HCT116 (cell line): Measurements from ENCODE around the gene SLC22A8. TPM values are rescaled to one million over a fixed set of nuclear protein-coding genes. Genes with fewer than 3 reads are reported as not detected.

Source experiments
- ATAC-seq: fragments of 200-7000 bp; cut with Tn5 transposase; 2 replicates; pipeline ENCODE4 v1.9.1; 2020; ENCODE audit warnings: mild to moderate bottlenecking, moderate library complexity
- BruUV-seq: library from RNA; stranded (reverse); fragments of 400-500 nt; replicated peaks from 2 replicates; lab custom pipeline; 2021; lab: Mats Ljungman, UMichigan
- CTCF ChIA-PET: fragments of 300-600 bp; sonication (Branson Sonifier 250); formaldehyde crosslinking; loops from one replicate; lab custom pipeline; 2021; ENCODE audit warnings: antibody characterized with exemption; lab: Charles Lee
- POLR2A ChIA-PET: fragments of 300-600, 350-600 bp; sonication (Branson Sonifier 250); formaldehyde crosslinking; loops from one replicate; lab custom pipeline; 2021; ENCODE audit warnings: antibody characterized with exemption; lab: Charles Lee
- RAD21 ChIA-PET, 2 experiments: fragments of 300-600 bp; sonication (Branson Sonifier 250); formaldehyde crosslinking; loops; one replicate each; lab custom pipeline; 2023; ENCODE audit warnings: low total read pairs in 2 of 2; ENCODE audit not compliant: uncharacterized antibody in 2 of 2, unreplicated experiment in 2 of 2, low non-redundant PET in 1 of 2; lab: Charles Lee
- DNase-seq: peaks from one replicate; pipeline ENCODE4 v3.0.0-alpha.2; 2010; ENCODE audit warnings: low read depth, low spot score
- H2AFZ ChIP-seq: fragments of 200-600 bp; shearing (Covaris generic), sonication (generic); 2 replicates; pipeline ENCODE4 v1.6.1; 2017; ENCODE audit warnings: low read depth, mixed run types, mixed read lengths, antibody characterized with exemption, low read length; ENCODE audit not compliant: poor library complexity, severe bottlenecking
- H3K27ac ChIP-seq: 2 replicates; pipeline ENCODE4 v1.5.1; 2012; ENCODE audit warnings: low read depth, low read length
- H3K27me3 ChIP-seq: fragments of 200-600 bp; sonication (generic); 2 replicates; pipeline ENCODE4 v1.6.1; 2016; ENCODE audit warnings: mixed run types, low read length, mixed read lengths; ENCODE audit not compliant: insufficient read depth
- H3K36me3 ChIP-seq, 2 experiments: fragments of 200-500 bp in 1 of 2; fragments of 200-600 bp in 1 of 2; sonication (Bioruptor generic) in 1 of 2; sonication (generic) in 1 of 2; 2 replicates each; pipeline versions ENCODE4 v1.5.1 to v1.6.1; 2014 to 2016; ENCODE audit warnings: low read length in 2 of 2, inconsistent platforms in 1 of 2, mixed read lengths in 1 of 2, mixed run types in 1 of 2; ENCODE audit not compliant: insufficient read depth in 2 of 2, control insufficient read depth in 1 of 2
- H3K4me1 ChIP-seq, 2 experiments: fragments of 200-600 bp in 1 of 2; sonication (generic) in 1 of 2; 2 replicates each; pipeline versions ENCODE4 v1.5.1 to v1.6.1; 2012 to 2017; ENCODE audit warnings: low read length in 2 of 2, inconsistent platforms in 1 of 2, mild to moderate bottlenecking in 1 of 2, mixed read lengths in 1 of 2, mixed run types in 1 of 2, moderate library complexity in 1 of 2; ENCODE audit not compliant: insufficient read depth in 2 of 2, control insufficient read depth in 1 of 2
- H3K4me2 ChIP-seq: fragments of 200-600 bp; sonication (generic); 2 replicates; pipeline ENCODE4 v1.6.1; 2017; ENCODE audit warnings: mixed run types, low read length, mixed read lengths
- H3K4me3 ChIP-seq, 2 experiments: fragments of 200-600 bp in 1 of 2; sonication (generic) in 1 of 2; replicated peaks in 1 of 2; 2 replicates each; pipeline ENCODE4 v1.5.1; 2011 to 2016; ENCODE audit warnings: low read length in 2 of 2, control low read depth in 1 of 2, low read depth in 1 of 2, mild to moderate bottlenecking in 1 of 2, mixed read lengths in 1 of 2, mixed run types in 1 of 2
- H3K79me2 ChIP-seq: fragments of 200-600 bp; sonication (generic); 2 replicates; pipeline ENCODE4 v1.6.1; 2017; ENCODE audit warnings: mild to moderate bottlenecking, mixed run types, low read length, moderate library complexity, mixed read lengths; ENCODE audit not compliant: insufficient read depth
- H3K9ac ChIP-seq: fragments of 200-600 bp; sonication (generic); 2 replicates; pipeline ENCODE4 v1.6.1; 2016; ENCODE audit warnings: low read length, mixed read lengths
- H3K9me2 ChIP-seq: fragments of 200-600 bp; sonication (generic), shearing (Covaris generic); 2 replicates; pipeline ENCODE4 v1.6.1; 2017; ENCODE audit warnings: mixed run types, mild to moderate bottlenecking, moderate library complexity; ENCODE audit not compliant: insufficient read depth
- H3K9me3 ChIP-seq, 2 experiments: fragments of 200-500 bp in 1 of 2; fragments of 200-600 bp in 1 of 2; sonication (Bioruptor generic) in 1 of 2; sonication (generic) in 1 of 2; 2 replicates each; pipeline ENCODE4 v1.6.1; 2014 to 2017; ENCODE audit warnings: low read length in 2 of 2, mixed read lengths in 2 of 2, inconsistent platforms in 1 of 2, low read depth in 1 of 2, mild to moderate bottlenecking in 1 of 2, mixed run types in 1 of 2, moderate library complexity in 1 of 2; ENCODE audit not compliant: control insufficient read depth in 1 of 2, insufficient read depth in 1 of 2
- H4K20me1 ChIP-seq: fragments of 200-600 bp; sonication (generic), shearing (Covaris generic); 2 replicates; pipeline ENCODE4 v1.6.1; 2017; ENCODE audit warnings: mixed run types, mild to moderate bottlenecking, moderate library complexity; ENCODE audit not compliant: insufficient read depth
- CBX3 ChIP-seq: IDR thresholded peaks from 2 replicates; pipeline ENCODE4 v1.6.1; 2012; ENCODE audit warnings: low read depth
- CEBPB ChIP-seq: IDR thresholded peaks from 2 replicates; pipeline ENCODE4 v1.6.1; 2012; ENCODE audit warnings: low read depth
- EGR1 ChIP-seq: IDR thresholded peaks from 2 replicates; pipeline ENCODE4 v1.6.1; 2012; ENCODE audit warnings: low read depth
- EZH2 ChIP-seq: fragments of 200-600 bp; sonication (generic); IDR thresholded peaks from 2 replicates; pipeline ENCODE4 v1.6.1; 2017; ENCODE audit warnings: antibody characterized with exemption, mixed run types
- FOSL1 ChIP-seq: IDR thresholded peaks from 2 replicates; pipeline ENCODE4 v1.6.1; 2012; ENCODE audit warnings: low read depth
- POLR2A ChIP-seq: IDR thresholded peaks from 2 replicates; pipeline ENCODE4 v1.7.0; 2011; ENCODE audit warnings: borderline replicate concordance; ENCODE audit not compliant: insufficient read depth, insufficient read length; ENCODE audit errors: extremely low read depth
- POLR2AphosphoS5 ChIP-seq: IDR thresholded peaks from 2 replicates; pipeline ENCODE4 v1.6.1; 2011; ENCODE audit warnings: mild to moderate bottlenecking, low read depth, low read length, moderate library complexity
- RAD21 ChIP-seq: IDR thresholded peaks from 2 replicates; pipeline ENCODE4 v1.6.1; 2012; ENCODE audit warnings: low read depth, mild to moderate bottlenecking
- SIN3A ChIP-seq: IDR thresholded peaks from 2 replicates; pipeline ENCODE4 v1.6.1; 2012; ENCODE audit warnings: low read depth
- SP1 ChIP-seq: IDR thresholded peaks from 2 replicates; pipeline ENCODE4 v1.6.1; 2012; ENCODE audit warnings: low read depth
- SRF ChIP-seq: IDR thresholded peaks from 2 replicates; pipeline ENCODE4 v1.6.1; 2012; ENCODE audit warnings: low read depth
- TCF7L2 ChIP-seq: IDR thresholded peaks from 2 replicates; pipeline ENCODE4 v1.7.0; 2011; ENCODE audit warnings: borderline replicate concordance, inconsistent platforms; ENCODE audit not compliant: insufficient read depth, insufficient read length; ENCODE audit errors: extremely low read depth
- ZFX ChIP-seq: fragments of 450-650 bp; IDR thresholded peaks from 2 replicates; pipeline ENCODE4 v1.6.1; 2017
- intact Hi-C: fragments of 100-400 bp; cut with micrococcal nuclease; formaldehyde crosslinking; loops from 2 replicates; pipeline ENCODE4 v1.10.0; 2022
- total RNA-seq: library from RNA; stranded (reverse); gene quantifications from one replicate; pipeline ENCODE4 v1.2.1, GENCODE V29; 2021; ENCODE audit not compliant: unreplicated experiment
- TF ChIP-seq, protein P1 (sequence below): IDR thresholded peaks from 2 replicates; pipeline ENCODE4 v1.6.1; 2012
- TF ChIP-seq, protein P2 (sequence below): IDR thresholded peaks from 2 replicates; pipeline ENCODE4 v1.6.1; 2012
- TF ChIP-seq, protein P3 (sequence below): IDR thresholded peaks from 2 replicates; pipeline ENCODE4 v1.6.1; 2012; ENCODE audit warnings: low read depth

The SLC22A8 gene
- total RNA-seq, 1 experiment from 2014 or later, result not detected

DNA sequence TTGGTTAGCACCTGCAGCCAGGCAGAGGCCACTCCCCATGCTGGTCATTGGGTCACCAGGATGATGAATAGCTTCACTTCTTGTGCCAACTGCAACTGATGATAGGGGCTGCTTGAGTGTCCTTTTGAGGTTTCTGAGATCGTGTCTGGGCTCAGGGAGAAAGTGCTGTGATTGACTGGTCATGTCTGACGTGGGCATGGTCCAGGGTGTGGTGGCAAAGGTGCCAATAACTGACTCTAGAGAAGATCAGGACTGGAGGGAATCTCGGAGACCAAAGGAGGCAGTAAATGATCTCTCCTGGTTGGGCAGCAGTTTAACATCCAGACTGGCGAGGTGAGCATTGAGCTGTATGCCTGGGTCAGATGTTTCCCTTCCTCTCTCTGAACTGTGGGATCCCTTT lies 20.9 kb downstream of the SLC22A8 start:
- ATAC-seq, result no peak
- Histone ChIP-seq H4K20me1 (no peaks in the 10 kb centered on the region), H3K4me3 (no peak overlapping the region), H3K9me3 (no peaks in the 10 kb centered on the region), H3K36me3 (no peaks in the 10 kb centered on the region), H3K9me2 (no peaks in the 10 kb centered on the region), H3K79me2 (no peaks in the 10 kb centered on the region), H3K4me2 (no peak overlapping the region), H3K4me1 (no peaks in the 10 kb centered on the region), H3K27ac (no peak overlapping the region), H2AFZ (no peak overlapping the region), H3K9ac (no peak overlapping the region), H3K27me3 (no peaks in the 10 kb centered on the region)
- CTCF ChIA-PET, result interaction anchor here (2.4 kb wide), 1 partner anchor 25 kb away, joined by 6 read pairs; no protein-coding TSS in a partner anchor
- intact Hi-C loops, result no loop called here
- POLR2A ChIA-PET, result no interaction called here
- TF ChIP-seq SP1 (no peak), RAD21 (no peak), EZH2 (no peak)
- RAD21 ChIA-PET, result no interaction called here
- DNase-seq, result no peak
- BruUV-seq, result no TSS peak

DNA sequence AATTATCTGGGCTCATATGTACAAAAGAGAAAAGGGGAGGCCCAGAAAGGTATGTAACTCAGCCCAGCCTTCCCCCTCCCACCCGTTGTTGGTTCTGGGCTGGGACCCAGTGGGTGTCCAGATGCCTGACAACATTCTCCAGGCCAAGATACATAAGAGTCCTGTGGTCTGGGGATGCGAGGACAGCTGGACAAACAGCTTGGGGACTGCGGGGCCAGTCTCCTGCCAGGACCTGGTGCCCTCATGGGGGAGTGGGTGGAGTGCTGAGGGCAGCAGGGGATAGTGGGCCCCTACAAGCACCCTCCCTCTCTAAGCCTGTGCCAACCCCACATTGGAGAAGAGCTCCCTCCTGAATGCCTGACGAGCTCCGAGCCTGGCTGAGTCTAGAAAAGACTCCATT lies 27.4 kb downstream of the SLC22A8 start:
- no peaks in the 10 kb centered on the region for H3K9me2 ChIP-seq
- peaks cover 9% of the 10 kb centered on the region for H3K27me3 ChIP-seq
- no peaks in the 10 kb centered on the region for H3K36me3 ChIP-seq
- no peak overlapping the region for H3K4me2 ChIP-seq
- ChIA-PET RAD21 (no interaction called here), CTCF (interaction anchor here (1.4 kb wide), 1 partner anchor 13 kb away, joined by 6 read pairs; no protein-coding TSS in a partner anchor), POLR2A (no interaction called here)
- DNase-seq (no peak), ATAC-seq (no peak)
- H3K9me3 ChIP-seq, result no peaks in the 10 kb centered on the region
- no peak for TF ChIP-seq ZFX
- no peak for TF ChIP-seq TCF7L2
- TF ChIP-seq, protein P1, sequence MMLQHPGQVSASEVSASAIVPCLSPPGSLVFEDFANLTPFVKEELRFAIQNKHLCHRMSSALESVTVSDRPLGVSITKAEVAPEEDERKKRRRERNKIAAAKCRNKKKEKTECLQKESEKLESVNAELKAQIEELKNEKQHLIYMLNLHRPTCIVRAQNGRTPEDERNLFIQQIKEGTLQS, result no peak
- TF ChIP-seq CEBPB, result no peak
- TF ChIP-seq, protein P2, sequence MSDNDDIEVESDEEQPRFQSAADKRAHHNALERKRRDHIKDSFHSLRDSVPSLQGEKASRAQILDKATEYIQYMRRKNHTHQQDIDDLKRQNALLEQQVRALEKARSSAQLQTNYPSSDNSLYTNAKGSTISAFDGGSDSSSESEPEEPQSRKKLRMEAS, result no peak
- no peak for TF ChIP-seq SP1
- TF ChIP-seq RAD21, result no peak
- no peak for TF ChIP-seq FOSL1
- no peak for TF ChIP-seq CBX3
- no peak for TF ChIP-seq SRF
- TF ChIP-seq EGR1, result no peak
- no peak for TF ChIP-seq EZH2
- TF ChIP-seq SIN3A, result no peak
- no peak for TF ChIP-seq POLR2A
- TF ChIP-seq, protein P3, sequence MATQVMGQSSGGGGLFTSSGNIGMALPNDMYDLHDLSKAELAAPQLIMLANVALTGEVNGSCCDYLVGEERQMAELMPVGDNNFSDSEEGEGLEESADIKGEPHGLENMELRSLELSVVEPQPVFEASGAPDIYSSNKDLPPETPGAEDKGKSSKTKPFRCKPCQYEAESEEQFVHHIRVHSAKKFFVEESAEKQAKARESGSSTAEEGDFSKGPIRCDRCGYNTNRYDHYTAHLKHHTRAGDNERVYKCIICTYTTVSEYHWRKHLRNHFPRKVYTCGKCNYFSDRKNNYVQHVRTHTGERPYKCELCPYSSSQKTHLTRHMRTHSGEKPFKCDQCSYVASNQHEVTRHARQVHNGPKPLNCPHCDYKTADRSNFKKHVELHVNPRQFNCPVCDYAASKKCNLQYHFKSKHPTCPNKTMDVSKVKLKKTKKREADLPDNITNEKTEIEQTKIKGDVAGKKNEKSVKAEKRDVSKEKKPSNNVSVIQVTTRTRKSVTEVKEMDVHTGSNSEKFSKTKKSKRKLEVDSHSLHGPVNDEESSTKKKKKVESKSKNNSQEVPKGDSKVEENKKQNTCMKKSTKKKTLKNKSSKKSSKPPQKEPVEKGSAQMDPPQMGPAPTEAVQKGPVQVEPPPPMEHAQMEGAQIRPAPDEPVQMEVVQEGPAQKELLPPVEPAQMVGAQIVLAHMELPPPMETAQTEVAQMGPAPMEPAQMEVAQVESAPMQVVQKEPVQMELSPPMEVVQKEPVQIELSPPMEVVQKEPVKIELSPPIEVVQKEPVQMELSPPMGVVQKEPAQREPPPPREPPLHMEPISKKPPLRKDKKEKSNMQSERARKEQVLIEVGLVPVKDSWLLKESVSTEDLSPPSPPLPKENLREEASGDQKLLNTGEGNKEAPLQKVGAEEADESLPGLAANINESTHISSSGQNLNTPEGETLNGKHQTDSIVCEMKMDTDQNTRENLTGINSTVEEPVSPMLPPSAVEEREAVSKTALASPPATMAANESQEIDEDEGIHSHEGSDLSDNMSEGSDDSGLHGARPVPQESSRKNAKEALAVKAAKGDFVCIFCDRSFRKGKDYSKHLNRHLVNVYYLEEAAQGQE, result no peak
- TF ChIP-seq POLR2AphosphoS5, result no peak
- H3K9ac ChIP-seq, result no peak overlapping the region
- H3K27ac ChIP-seq, result no peak overlapping the region
- H3K79me2 ChIP-seq, result no peaks in the 10 kb centered on the region
- BruUV-seq, result no TSS peak
- no peaks in the 10 kb centered on the region for H4K20me1 ChIP-seq
- no peak overlapping the region for H2AFZ ChIP-seq
- no peak overlapping the region for H3K4me3 ChIP-seq
- H3K4me1 ChIP-seq, result no peaks in the 10 kb centered on the region
- intact Hi-C loops, result no loop called here
